K562 (cell line): Measurements from ENCODE around the gene TTC13. TPM values are rescaled to one million over a fixed set of nuclear protein-coding genes. Genes with fewer than 3 reads are reported as not detected.
A peak's percentile ranks its signal among the peaks of the same experiment; 100 is the strongest.

Source experiments
- ATAC-seq: fragments of 200-7000 bp; cut with Tn5 transposase; 3 replicates; pipeline ENCODE4 v1.9.1; 2020; ENCODE audit warnings: moderate library complexity
- BruUV-seq: library from RNA; stranded (reverse); fragments of 400-500 nt; replicated peaks from 2 replicates; lab custom pipeline; 2021; lab: Mats Ljungman, UMichigan
- CTCF ChIA-PET: fragments of 300-600 bp; formaldehyde crosslinking; extraction: SDS; loops from one replicate; lab custom pipeline; 2021; ENCODE audit warnings: low intra/inter-chr PET ratio; lab: Yijun Ruan, JAX
- POLR2A ChIA-PET: fragments of 300-600, 350-650 bp; sonication (Branson Sonifier 250); formaldehyde crosslinking; extraction: SDS; loops from one replicate; lab custom pipeline; 2021; ENCODE audit warnings: antibody characterized with exemption, inconsistent platforms; lab: Yijun Ruan, JAX
- DNase-seq, 4 experiments: peaks; one replicate each; pipeline versions ENCODE4 v3.0.0 to v3.0.0-alpha.2; 2011 to 2018; ENCODE audit warnings: low spot score in 3 of 4, mixed read lengths in 3 of 4; ENCODE audit errors: extremely low read depth in 1 of 4
- FAIRE-seq: peaks from 2 replicates; lab custom pipeline; 2011; peaks lifted over from hg19 to GRCh38; lab: Jason Lieb, UNC
- H2AFZ ChIP-seq: 2 replicates; pipeline ENCODE4 v1.6.0; 2011; ENCODE audit warnings: low read depth, low read length, control low read depth, inconsistent platforms
- H3K27ac ChIP-seq: fragments of 200-600 bp; 3 replicates; pipeline ENCODE4 v1.8.0; 2011; ENCODE audit warnings: low read depth, mild to moderate bottlenecking, control low read depth, inconsistent platforms, low read length, moderate library complexity, mixed read lengths; ENCODE audit errors: extremely low read depth
- H3K27me3 ChIP-seq, 2 experiments: fragments of 300-600 bp in 1 of 2; 2 replicates in 1 of 2; 3 replicates in 1 of 2; pipeline versions ENCODE4 v1.6.0 to v1.8.0; 2011; ENCODE audit warnings: inconsistent platforms in 2 of 2, low read length in 2 of 2, mild to moderate bottlenecking in 1 of 2, mixed read lengths in 1 of 2, moderate library complexity in 1 of 2; ENCODE audit not compliant: control insufficient read depth in 2 of 2, insufficient read depth in 2 of 2
- H3K36me3 ChIP-seq: fragments of 300-600 bp; 3 replicates; pipeline ENCODE4 v1.8.0; 2011; ENCODE audit warnings: mild to moderate bottlenecking, low read length, inconsistent platforms; ENCODE audit not compliant: control insufficient read depth, insufficient read depth
- H3K4me1 ChIP-seq, 2 experiments: fragments of 200-600 bp in 1 of 2; replicated peaks in 1 of 2; 2 replicates in 1 of 2; 3 replicates in 1 of 2; pipeline versions ENCODE4 v1.5.1 to v1.8.0; 2011; ENCODE audit warnings: inconsistent platforms in 2 of 2, low read length in 2 of 2, mild to moderate bottlenecking in 1 of 2, mixed read lengths in 1 of 2, moderate library complexity in 1 of 2; ENCODE audit not compliant: control insufficient read depth in 2 of 2, insufficient read depth in 2 of 2
- H3K4me2 ChIP-seq: 2 replicates; pipeline ENCODE4 v1.6.1; 2011; ENCODE audit warnings: low read length, control low read depth, inconsistent platforms, mixed read lengths; ENCODE audit not compliant: insufficient read depth
- H3K4me3 ChIP-seq: fragments of 200-600 bp; sonication (generic), shearing (Covaris generic); 2 replicates; pipeline ENCODE4 v1.5.1; 2016; ENCODE audit warnings: control low read depth, inconsistent platforms
- H3K79me2 ChIP-seq: fragments of 200-600 bp; 3 replicates; pipeline ENCODE4 v1.8.0; 2011; ENCODE audit warnings: low read length, inconsistent platforms; ENCODE audit not compliant: control insufficient read depth, insufficient read depth
- H3K9ac ChIP-seq, 2 experiments: 2 replicates each; pipeline versions ENCODE4 v1.6.0 to v1.6.1; 2011; ENCODE audit warnings: low read depth in 2 of 2, low read length in 2 of 2, control low read depth in 1 of 2, inconsistent platforms in 1 of 2, mild to moderate bottlenecking in 1 of 2, mixed read lengths in 1 of 2; ENCODE audit not compliant: insufficient read depth in 1 of 2
- H3K9me1 ChIP-seq: one replicate; pipeline ENCODE4 v1.6.0; 2011; ENCODE audit warnings: inconsistent platforms, mild to moderate bottlenecking, low read length, moderate library complexity; ENCODE audit not compliant: control insufficient read depth, insufficient read depth
- H3K9me3 ChIP-seq: replicated peaks from 2 replicates; pipeline ENCODE4 v1.5.1; 2011; ENCODE audit warnings: low read depth, low read length, inconsistent platforms; ENCODE audit not compliant: control insufficient read depth, insufficient read depth
- H4K20me1 ChIP-seq: replicated peaks from 2 replicates; pipeline ENCODE4 v1.6.1; 2011; ENCODE audit warnings: low read length, inconsistent platforms, mixed read lengths; ENCODE audit not compliant: control insufficient read depth, insufficient read depth
- ARID2 ChIP-seq: fragments of 450-650 bp; IDR thresholded peaks from 2 replicates; pipeline ENCODE4 v1.6.1; 2017; ENCODE audit warnings: antibody characterized with exemption, mild to moderate bottlenecking
- FOXP1 ChIP-seq: sonication (generic); formaldehyde crosslinking; IDR thresholded peaks from 2 replicates; pipeline ENCODE4 v1.8.0; 2022; ENCODE audit warnings: mild to moderate bottlenecking, missing genetic modification reagents
- LCOR ChIP-seq: sonication (generic); formaldehyde crosslinking; IDR thresholded peaks from 2 replicates; pipeline ENCODE4 v1.8.0; 2022; ENCODE audit warnings: mild to moderate bottlenecking, missing genetic modification reagents
- POLR2G ChIP-seq: fragments of 200-400 bp; formaldehyde crosslinking; IDR thresholded peaks from 2 replicates; pipeline ENCODE4 v1.6.1; 2017; ENCODE audit warnings: low read depth, mild to moderate bottlenecking, antibody characterized with exemption, low read length, moderate library complexity
- ZBTB17 ChIP-seq: fragments of 450-650 bp; formaldehyde crosslinking; IDR thresholded peaks from 2 replicates; pipeline ENCODE4 v1.4.0; 2020; ENCODE audit warnings: mild to moderate bottlenecking
- WGBS: fragments of 100-300 bp; shearing (Covaris generic); methylation state at CpG from one replicate; pipeline ENCODE4 v1.1.6; 2016; ENCODE audit warnings: low coverage, mixed read lengths; ENCODE audit not compliant: insufficient coverage; ENCODE audit errors: missing lambda C conversion rate; 5-methylcytosine and 5-hydroxymethylcytosine counted together
- in situ Hi-C: fragments of 300-500 bp; cut with MboI; formaldehyde crosslinking; loops from 4 replicates; pipeline ENCODE4 v1.15.0; 2018; ENCODE audit warnings: inconsistent platforms, mixed read lengths
- intact Hi-C: fragments of 100-400 bp; cut with micrococcal nuclease; formaldehyde crosslinking; loops from 2 replicates; pipeline ENCODE4 v1.14.2; 2022
- polyA plus RNA-seq, 8 experiments: library from polyadenylated mRNA; depleted of rRNA in 4 of 8; stranded (reverse) in 5 of 8; unstranded in 3 of 8; fragments of >200 nt; fragmentation: Nextera tagmentation in 2 of 8; fragmentation: Illumina TruSeq in 1 of 8; extraction: Ambion mirVana in 2 of 8; extraction: Trizol in 1 of 8; gene quantifications; 2 replicates each; pipeline versions ENCODE4 v1.2.1 to v1.2.3, GENCODE V29; 2011 to 2014; ENCODE audit warnings: inconsistent platforms in 1 of 8, missing spikeins in 1 of 8
- total RNA-seq, 7 experiments: library from RNA; depleted of rRNA in 6 of 7; stranded (reverse); fragments of >200 nt in 6 of 7; fragmentation: Illumina TruSeq in 2 of 7; extraction: Trizol in 2 of 7; gene quantifications; 2 replicates each; pipeline versions ENCODE4 v1.2.1 to v1.2.3, GENCODE V29; 2011 to 2021; ENCODE audit warnings: low replicate concordance in 1 of 7
- TF ChIP-seq, protein P1 (sequence below), 3 experiments: fragments of 200-800 bp in 1 of 3; fragments of 250-450 bp in 1 of 3; fragments of 450-650 bp in 1 of 3; sonication (Bioruptor Pico) in 1 of 3; sonication (Bioruptor generic) in 1 of 3; formaldehyde crosslinking in 1 of 3; IDR thresholded peaks; 2 replicates each; pipeline versions ENCODE4 v1.6.1 to v1.8.0; 2016 to 2022; ENCODE audit warnings: mild to moderate bottlenecking in 2 of 3, missing genetic modification characterization in 2 of 3, missing compliant biosample characterization in 1 of 3, moderate library complexity in 1 of 3

TTC13 gene
- total and polyA plus RNA-seq, 9 of the 15 experiments (the other 6 are each of a cell fraction or from before 2014, with no cell fraction given) = 1.7 to 13.8 (median 9.6) TPM

GRCh38 chr1:230902349-230902923 is 76.2 kb downstream of the TTC13 start:
- peaks cover 4% of the 10 kb centered on the region; the same call in 2 of the 3 replicates for H3K36me3 ChIP-seq
- FAIRE-seq = peak; percentile 81
- ATAC-seq = no peak; the same call in 2 of the 3 replicates
- WGBS = 64% methylated on average over 20 of the region's 22 CpGs
- ChIA-PET POLR2A (interaction anchor here (0.6 to 1.4 kb wide), 3 partner anchors 10 to 174 kb away, joined by 3 to 4 read pairs (median 3); no protein-coding TSS in a partner anchor), CTCF (no interaction called here)
- in situ Hi-C loops (no loop called here), intact Hi-C loops (no loop called here)
- H2AFZ ChIP-seq = no peak overlapping the region
- H4K20me1 ChIP-seq = 0 out of 2 replicates have a peak, but pooled peaks cover 5% of the 10 kb centered on the region
- no peaks in the 10 kb centered on the region for H3K79me2 ChIP-seq
- H3K4me1 ChIP-seq = peaks cover 0 to 4% of the 10 kb centered on the region in 2 experiments; a peak in 1 of 5 replicates
- H3K4me3 ChIP-seq = no peak overlapping the region
- H3K9me3 ChIP-seq = no peaks in the 10 kb centered on the region
- no peak overlapping the region for H3K4me2 ChIP-seq
- H3K27me3 ChIP-seq = peaks cover 5 to 8% of the 10 kb centered on the region in 2 experiments; a peak in 4 of 5 replicates
- BruUV-seq = no TSS peak
- H3K27ac ChIP-seq = no peak overlapping the region
- peak overlapping the region in 1 of 2 experiments; percentile 33; a peak in 1 of 4 replicates for H3K9ac ChIP-seq
- DNase-seq = no peak
- H3K9me1 ChIP-seq = no peaks in the 10 kb centered on the region
- no peak for TF ChIP-seq LCOR
- TF ChIP-seq FOXP1 (CRISPR knock-in tag) = no peak
- TF ChIP-seq, protein P1, sequence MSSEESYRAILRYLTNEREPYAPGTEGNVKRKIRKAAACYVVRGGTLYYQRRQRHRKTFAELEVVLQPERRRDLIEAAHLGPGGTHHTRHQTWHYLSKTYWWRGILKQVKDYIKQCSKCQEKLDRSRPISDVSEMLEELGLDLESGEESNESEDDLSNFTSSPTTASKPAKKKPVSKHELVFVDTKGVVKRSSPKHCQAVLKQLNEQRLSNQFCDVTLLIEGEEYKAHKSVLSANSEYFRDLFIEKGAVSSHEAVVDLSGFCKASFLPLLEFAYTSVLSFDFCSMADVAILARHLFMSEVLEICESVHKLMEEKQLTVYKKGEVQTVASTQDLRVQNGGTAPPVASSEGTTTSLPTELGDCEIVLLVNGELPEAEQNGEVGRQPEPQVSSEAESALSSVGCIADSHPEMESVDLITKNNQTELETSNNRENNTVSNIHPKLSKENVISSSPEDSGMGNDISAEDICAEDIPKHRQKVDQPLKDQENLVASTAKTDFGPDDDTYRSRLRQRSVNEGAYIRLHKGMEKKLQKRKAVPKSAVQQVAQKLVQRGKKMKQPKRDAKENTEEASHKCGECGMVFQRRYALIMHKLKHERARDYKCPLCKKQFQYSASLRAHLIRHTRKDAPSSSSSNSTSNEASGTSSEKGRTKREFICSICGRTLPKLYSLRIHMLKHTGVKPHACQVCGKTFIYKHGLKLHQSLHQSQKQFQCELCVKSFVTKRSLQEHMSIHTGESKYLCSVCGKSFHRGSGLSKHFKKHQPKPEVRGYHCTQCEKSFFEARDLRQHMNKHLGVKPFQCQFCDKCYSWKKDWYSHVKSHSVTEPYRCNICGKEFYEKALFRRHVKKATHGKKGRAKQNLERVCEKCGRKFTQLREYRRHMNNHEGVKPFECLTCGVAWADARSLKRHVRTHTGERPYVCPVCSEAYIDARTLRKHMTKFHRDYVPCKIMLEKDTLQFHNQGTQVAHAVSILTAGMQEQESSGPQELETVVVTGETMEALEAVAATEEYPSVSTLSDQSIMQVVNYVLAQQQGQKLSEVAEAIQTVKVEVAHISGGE (CRISPR knock-in tag; IDR thresholded peaks at IDR 0.05) = no peak
- TF ChIP-seq POLR2G = peak; percentile 46; the same call in 1 of the 2 replicates
- TF ChIP-seq ARID2 = no peak
- TF ChIP-seq ZBTB17 (CRISPR knock-in tag) = no peak
